Measurements from ENCODE around the gene FAM228B.
"Not testable (repeated sequence)": the region's sequence is repeated elsewhere in the genome, so short reads cannot be mapped to it uniquely, and the experiment has no call there.

The FAM228B gene

DNA sequence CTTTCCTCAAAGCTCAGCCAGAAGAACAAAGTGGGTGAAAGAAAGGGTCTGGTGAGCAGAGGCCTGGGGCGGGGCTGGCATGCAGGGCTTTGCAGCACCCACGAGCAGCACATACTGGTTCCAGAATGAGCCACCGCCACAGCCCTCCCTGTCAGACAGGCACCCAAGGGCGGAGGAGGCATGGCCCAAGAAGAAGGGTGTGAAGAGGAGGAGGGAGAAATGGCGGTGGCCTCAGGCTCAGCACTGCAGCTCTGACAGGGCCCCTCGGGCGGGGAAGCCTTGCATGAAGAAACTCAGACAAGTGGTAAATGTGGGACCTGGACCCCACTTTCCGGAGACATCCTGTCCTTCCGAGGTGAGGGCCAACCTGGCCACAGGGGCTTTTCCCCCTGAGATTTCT lies 67.2 kb downstream of the FAM228B start:
- H3K4me3 ChIP-seq (ENCODE audit: low read depth, low read length): no peak overlapping the region
- TF ChIP-seq, protein P1, sequence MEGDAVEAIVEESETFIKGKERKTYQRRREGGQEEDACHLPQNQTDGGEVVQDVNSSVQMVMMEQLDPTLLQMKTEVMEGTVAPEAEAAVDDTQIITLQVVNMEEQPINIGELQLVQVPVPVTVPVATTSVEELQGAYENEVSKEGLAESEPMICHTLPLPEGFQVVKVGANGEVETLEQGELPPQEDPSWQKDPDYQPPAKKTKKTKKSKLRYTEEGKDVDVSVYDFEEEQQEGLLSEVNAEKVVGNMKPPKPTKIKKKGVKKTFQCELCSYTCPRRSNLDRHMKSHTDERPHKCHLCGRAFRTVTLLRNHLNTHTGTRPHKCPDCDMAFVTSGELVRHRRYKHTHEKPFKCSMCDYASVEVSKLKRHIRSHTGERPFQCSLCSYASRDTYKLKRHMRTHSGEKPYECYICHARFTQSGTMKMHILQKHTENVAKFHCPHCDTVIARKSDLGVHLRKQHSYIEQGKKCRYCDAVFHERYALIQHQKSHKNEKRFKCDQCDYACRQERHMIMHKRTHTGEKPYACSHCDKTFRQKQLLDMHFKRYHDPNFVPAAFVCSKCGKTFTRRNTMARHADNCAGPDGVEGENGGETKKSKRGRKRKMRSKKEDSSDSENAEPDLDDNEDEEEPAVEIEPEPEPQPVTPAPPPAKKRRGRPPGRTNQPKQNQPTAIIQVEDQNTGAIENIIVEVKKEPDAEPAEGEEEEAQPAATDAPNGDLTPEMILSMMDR (IDR thresholded peaks at IDR 0.05; ENCODE audit: borderline replicate concordance, insufficient read depth, low read depth, low read length): no peak

DNA sequence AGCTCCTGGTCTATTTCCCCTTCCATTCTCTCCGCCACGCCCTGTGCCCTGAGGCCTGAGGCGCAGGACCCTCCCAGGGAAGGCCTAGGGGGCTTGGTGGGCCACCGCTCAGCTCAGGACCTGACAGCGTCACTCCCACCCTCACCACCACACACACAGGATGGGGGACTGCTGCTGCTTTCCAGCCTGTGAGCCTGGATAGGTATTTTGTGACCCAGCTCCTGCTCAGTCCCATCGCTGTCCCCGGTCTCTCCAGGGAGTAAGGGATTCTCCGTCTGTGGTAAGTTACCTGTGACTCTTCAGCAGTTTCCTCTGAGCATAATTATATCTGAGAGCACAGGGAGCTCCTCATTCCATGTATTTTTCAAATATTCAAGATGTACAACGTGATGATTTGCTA lies 67.9 kb downstream of the FAM228B start:
- H3K4me3 ChIP-seq (ENCODE audit: low read depth, low read length): no peak overlapping the region
- TF ChIP-seq, protein P1 (IDR thresholded peaks at IDR 0.05; ENCODE audit: borderline replicate concordance, insufficient read depth, low read depth, low read length): no peak

DNA sequence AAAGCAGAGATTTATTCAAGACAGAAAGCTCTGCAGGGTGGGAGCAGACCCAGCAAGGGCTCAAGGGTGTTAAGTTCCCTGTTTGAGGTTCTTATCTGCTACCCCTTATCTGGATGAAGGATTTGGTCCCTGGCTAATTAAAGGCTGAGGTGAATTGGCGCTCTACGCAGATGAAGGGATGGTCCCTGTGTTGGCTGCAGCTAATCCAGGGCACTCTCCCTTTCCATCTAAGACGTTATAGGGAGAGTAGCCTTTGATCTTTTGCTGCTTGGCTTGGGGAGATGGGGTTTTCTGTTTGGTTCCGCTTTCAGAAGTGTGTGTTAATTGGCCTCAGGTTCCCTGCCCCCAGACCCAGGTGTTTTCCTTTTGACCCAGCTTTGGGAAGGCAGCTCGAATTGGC lies 68.6 kb downstream of the FAM228B start:
- TF ChIP-seq, protein P1 (IDR thresholded peaks at IDR 0.05; ENCODE audit: borderline replicate concordance, insufficient read depth, low read depth, low read length): no peak
- no peak overlapping the region for H3K4me3 ChIP-seq (ENCODE audit: low read depth, low read length)

DNA sequence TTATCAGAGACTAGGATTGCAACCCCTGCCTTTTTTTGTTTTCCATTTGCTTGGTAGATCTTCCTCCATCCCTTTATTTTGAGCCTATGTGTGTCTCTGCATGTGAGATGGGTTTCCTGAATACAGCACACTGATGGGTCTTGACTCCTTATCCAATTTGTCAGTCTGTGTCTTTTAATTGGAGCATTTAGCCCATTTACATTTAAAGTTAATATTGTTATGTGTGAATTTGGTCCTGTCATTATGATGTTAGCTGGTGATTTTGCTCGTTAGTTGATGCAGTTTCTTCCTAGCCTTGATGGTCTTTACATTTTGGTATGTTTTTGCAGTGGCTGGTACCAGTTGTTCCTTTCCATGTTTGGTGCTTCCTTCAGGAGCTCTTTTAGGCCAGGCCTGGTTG lies 73.9 kb downstream of the FAM228B start:
- H3K4me3 ChIP-seq (ENCODE audit: low read depth, low read length): not testable (repeated sequence)

DNA sequence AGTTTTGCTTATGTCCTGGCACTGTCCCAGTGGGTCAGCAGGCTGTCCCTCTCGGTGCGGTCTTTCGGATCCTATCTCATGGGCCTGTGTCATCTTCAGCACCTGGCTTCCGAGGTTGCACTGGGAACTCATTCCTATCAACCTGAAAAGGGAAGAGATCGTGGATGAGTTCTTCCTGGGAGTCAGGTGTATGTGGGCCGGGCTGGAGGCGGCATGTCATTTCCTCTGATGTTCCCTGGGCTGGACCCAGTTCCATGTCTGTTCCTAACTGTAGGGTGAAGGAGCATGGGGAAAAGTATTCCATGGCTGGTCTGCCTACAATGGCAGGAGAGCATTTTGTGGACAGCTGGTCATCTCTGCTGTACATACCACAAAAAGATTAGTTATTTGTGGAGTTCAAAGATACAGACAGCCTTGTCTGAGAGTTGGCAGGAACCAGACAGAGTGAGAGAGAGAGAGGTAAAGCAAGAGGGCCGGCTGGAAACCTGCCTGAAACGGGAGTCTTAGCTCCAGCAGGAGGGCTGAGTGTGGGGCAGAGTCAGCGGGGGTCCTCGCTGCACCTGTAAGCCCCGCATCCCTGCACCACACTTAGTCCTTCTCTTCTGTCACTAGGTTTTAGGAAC lies 76.8 kb downstream of the FAM228B start:
- TF ChIP-seq, protein P1 (IDR thresholded peaks at IDR 0.05; ENCODE audit: borderline replicate concordance, insufficient read depth, low read depth, low read length): no peak
- H3K4me3 ChIP-seq (ENCODE audit: low read depth, low read length): no peak overlapping the region

DNA sequence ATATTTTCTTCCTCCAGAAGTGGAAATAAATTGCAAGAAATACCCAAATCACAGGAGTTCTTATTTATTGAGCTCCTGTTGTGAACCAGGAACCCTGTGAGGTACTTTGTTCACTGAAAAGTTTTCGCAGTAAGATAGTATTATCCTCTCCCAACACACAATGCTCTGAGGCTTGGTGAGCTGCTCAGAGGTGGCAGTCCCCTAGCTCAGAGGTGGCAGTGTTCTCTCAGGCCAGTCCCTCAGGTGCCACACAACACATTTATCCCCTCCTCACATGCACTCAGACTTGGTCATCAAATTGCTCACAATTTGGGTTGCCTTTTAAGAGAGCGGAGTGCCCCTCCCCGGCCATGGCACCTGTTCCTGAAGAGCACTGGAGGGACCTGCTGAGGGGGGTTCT lies 77.5 kb downstream of the FAM228B start:
- H3K4me3 ChIP-seq (ENCODE audit: low read depth, low read length): no peak overlapping the region
- TF ChIP-seq, protein P1 (IDR thresholded peaks at IDR 0.05; ENCODE audit: borderline replicate concordance, insufficient read depth, low read depth, low read length): no peak

DNA sequence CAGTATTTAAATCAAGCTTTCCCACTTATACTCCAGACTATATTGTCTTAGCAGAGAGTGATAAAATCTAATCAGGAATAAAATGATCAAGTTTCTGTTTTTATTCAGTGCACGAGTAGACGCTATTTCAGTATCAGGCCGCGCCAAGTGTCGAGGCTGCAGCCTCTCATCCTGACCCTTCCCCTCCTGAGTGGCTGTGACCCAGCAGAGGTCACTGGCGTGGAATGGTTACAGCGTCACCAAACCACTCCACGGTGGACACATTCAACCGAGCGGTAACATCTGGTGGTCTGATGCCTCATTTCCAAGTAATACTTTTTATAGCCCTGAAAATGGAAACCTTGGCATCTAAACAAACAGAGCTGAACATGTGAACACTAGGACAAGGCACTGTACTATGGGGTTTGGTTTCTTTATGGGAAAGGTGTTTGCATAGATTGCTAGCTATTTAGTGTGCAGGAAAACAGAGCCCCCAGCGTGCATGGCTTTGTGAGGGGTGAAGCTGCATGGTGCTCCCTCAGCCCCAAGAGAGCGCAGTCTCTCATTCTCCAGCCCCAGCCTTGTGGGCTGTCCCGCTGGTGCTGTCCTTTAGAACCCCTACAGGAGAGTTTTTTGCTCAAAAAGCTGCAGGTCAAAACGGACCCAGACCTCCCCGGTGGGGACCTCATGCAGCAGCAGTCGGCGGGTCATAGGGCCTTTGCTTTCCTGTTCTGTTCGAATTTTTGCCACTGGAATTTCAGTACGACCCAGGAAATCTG lies 79.9 kb downstream of the FAM228B start:
- no peak overlapping the region for H3K4me3 ChIP-seq (ENCODE audit: low read depth, low read length)
- TF ChIP-seq, protein P1 (IDR thresholded peaks at IDR 0.05; ENCODE audit: borderline replicate concordance, insufficient read depth, low read depth, low read length): no peak
